Osteocyte (in vitro differentiated cells): ENCODE measurements around the gene CCDC187. TPM values are rescaled to one million over a fixed set of nuclear protein-coding genes. Genes with fewer than 3 reads are reported as not detected.

Experiments used
- DNase-seq: peaks from one replicate; pipeline ENCODE4 v3.0.0; 2021; ENCODE audit warnings: mixed read lengths; ENCODE audit not compliant: unreplicated experiment; ENCODE audit errors: extremely low spot score
- H3K27ac Mint-ChIP-seq: one replicate; pipeline ENCODE4 v1.8.0; 2021; ENCODE audit warnings: mild to moderate bottlenecking, mixed read lengths; ENCODE audit not compliant: unreplicated experiment
- H3K27me3 Mint-ChIP-seq: one replicate; pipeline ENCODE4 v1.8.0; 2021; ENCODE audit warnings: mixed read lengths; ENCODE audit not compliant: unreplicated experiment
- H3K36me3 Mint-ChIP-seq: one replicate; pipeline ENCODE4 v1.8.0; 2021; ENCODE audit warnings: mixed read lengths; ENCODE audit not compliant: unreplicated experiment
- H3K4me1 Mint-ChIP-seq: one replicate; pipeline ENCODE4 v1.8.0; 2021; ENCODE audit warnings: mixed read lengths; ENCODE audit not compliant: unreplicated experiment
- H3K4me3 Mint-ChIP-seq: one replicate; pipeline ENCODE4 v1.8.0; 2021; ENCODE audit warnings: mild to moderate bottlenecking, moderate library complexity, mixed read lengths; ENCODE audit not compliant: unreplicated experiment
- H3K9me3 Mint-ChIP-seq: one replicate; pipeline ENCODE4 v1.8.0; 2021; ENCODE audit warnings: mixed read lengths; ENCODE audit not compliant: unreplicated experiment
- CTCF ChIP-seq: fragments of 200-600 bp; sonication (generic); IDR thresholded peaks from 2 replicates; pipeline ENCODE4 v1.5.0; 2021; ENCODE audit warnings: antibody characterized with exemption, mild to moderate bottlenecking, moderate library complexity
- total RNA-seq: library from RNA; stranded (reverse); gene quantifications from 2 replicates; pipeline ENCODE4 v1.2.1, GENCODE V29; 2021

The CCDC187 gene
- total RNA-seq, 1 donor from 2014 or later, result not detected

- Mint-ChIP-seq H3K27ac (no peak overlapping the region), H3K4me1 (peaks cover 22% of the 10 kb centered on the region), H3K9me3 (no peaks in the 10 kb centered on the region), H3K27me3 (no peaks in the 10 kb centered on the region), H3K36me3 (no peaks in the 10 kb centered on the region), H3K4me3 (no peak overlapping the region)
- no peak for DNase-seq
- no peak for TF ChIP-seq CTCF
Observed at GRCh38 chr9:136242918-136243525, 60.9 kb downstream of the CCDC187 start.

DNA sequence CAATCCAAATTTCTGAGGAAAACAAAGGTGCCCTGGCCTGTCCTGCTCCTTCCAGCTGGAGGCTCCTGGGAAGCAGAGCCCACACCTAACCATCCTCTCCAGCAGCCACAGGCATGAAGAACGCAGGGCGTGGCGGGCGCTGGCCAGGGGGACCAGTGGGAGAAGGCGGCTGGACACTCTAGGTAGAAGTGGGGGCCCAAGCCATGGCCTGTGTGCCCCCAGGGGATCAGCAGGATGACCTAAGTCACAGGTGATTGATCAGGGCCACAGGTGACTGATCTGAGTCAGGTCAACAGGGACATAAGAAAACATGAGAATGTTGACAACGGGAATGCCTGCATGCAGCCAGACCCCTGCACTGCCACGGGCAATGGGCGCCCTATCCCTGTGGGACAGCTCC lies 61.6 kb downstream of the CCDC187 start:
- Mint-ChIP-seq H3K4me3 (no peak overlapping the region), H3K27me3 (no peaks in the 10 kb centered on the region), H3K9me3 (no peaks in the 10 kb centered on the region), H3K4me1 (peaks cover 22% of the 10 kb centered on the region), H3K36me3 (no peaks in the 10 kb centered on the region), H3K27ac (no peak overlapping the region)
- no peak for TF ChIP-seq CTCF
- DNase-seq, result no peak

GRCh38 chr9:136241542-136241941 lies 62.4 kb downstream of the CCDC187 start:
- DNase-seq, result no peak
- no peaks in the 10 kb centered on the region for H3K9me3 Mint-ChIP-seq
- H3K27ac Mint-ChIP-seq, result no peak overlapping the region
- H3K27me3 Mint-ChIP-seq, result no peaks in the 10 kb centered on the region
- no peaks in the 10 kb centered on the region for H3K36me3 Mint-ChIP-seq
- peaks cover 22% of the 10 kb centered on the region for H3K4me1 Mint-ChIP-seq
- no peak for TF ChIP-seq CTCF
- H3K4me3 Mint-ChIP-seq, result no peak overlapping the region

DNA sequence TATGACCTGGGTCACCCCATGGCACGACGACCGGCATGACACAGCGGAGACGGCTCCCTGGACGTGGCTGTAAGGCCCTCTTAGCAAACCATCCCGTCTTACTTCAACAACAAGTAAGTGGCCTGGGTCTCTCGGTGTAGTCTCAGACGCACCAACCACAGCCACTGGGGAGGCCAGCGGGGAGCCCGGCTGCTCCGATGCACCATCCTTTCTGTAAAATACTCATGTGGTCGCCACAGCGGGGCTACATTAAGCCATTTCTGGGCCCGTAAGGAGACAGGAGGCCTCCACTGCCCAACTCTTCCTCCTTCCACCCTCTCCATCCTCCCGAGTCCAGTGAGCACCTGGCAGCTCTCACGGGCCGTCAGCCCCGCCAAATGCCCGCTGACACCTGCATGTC lies 63.0 kb downstream of the CCDC187 start:
- no peak overlapping the region for H3K4me3 Mint-ChIP-seq
- peaks cover 21% of the 10 kb centered on the region for H3K4me1 Mint-ChIP-seq
- H3K36me3 Mint-ChIP-seq, result no peaks in the 10 kb centered on the region

DNA sequence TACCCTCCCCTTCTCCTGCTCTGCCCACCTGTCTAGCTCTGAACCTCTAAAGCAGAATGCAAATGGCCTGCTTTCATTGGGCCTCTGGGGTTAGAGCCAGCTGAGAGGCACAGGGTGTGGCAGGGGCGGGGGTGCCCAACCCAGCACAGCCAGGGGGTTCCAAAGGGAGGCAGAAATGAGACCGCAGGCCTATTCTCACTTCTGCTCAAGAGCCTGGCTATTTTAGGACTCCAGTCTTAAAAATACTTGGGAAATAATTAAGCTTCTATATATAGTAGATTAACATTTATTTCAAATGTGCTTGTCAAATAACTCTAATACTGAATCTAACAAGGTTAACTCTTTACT lies 63.9 kb downstream of the CCDC187 start:
- Mint-ChIP-seq H3K9me3 (no peaks in the 10 kb centered on the region), H3K36me3 (peaks cover 2% of the 10 kb centered on the region), H3K4me1 (peaks cover 18% of the 10 kb centered on the region), H3K27ac (no peak overlapping the region), H3K4me3 (no peak overlapping the region), H3K27me3 (no peaks in the 10 kb centered on the region)
- TF ChIP-seq CTCF, result no peak
- no peak for DNase-seq

More for the DNA sequence above, 63.0 kb downstream of the CCDC187 start:
- Mint-ChIP-seq H3K27me3 (no peaks in the 10 kb centered on the region), H3K27ac (no peak overlapping the region), H3K9me3 (no peaks in the 10 kb centered on the region)
- no peak for TF ChIP-seq CTCF
- DNase-seq, result no peak
